ENCODE results near the gene CFAP45. TPM values are rescaled to one million over a fixed set of nuclear protein-coding genes. Genes with fewer than 3 reads are reported as not detected.

CFAP45 gene
- total RNA-seq, 2 experiments from 2014 or later: 0.98 to 1.1 TPM

DNA sequence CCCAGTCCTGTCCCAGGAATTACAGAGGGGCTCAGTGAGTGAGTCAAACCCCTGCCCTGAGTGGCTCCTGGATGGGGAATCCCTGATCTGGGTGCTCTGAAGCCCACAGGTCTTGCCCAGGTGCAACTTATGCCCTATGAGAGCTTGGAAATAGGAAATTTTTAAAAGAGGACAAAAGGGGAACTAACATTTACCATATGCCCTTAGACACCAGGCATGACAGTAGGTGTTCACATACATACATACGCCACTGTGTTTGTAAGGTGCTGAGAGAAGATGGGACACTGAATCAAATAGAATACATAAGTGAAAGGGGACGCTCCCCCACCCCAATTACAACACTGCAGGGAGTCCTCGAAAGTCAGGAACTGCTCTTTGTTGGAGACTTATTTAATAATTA lies 1.4 kb downstream of the CFAP45 start:
- DNase-seq (no peak), ATAC-seq (no peak)
- no peaks in the 10 kb centered on the region for H3K27me3 Mint-ChIP-seq
- intact Hi-C loops (cut with DNase I, micrococcal nuclease): no loop called here
- no peaks in the 10 kb centered on the region for H3K36me3 Mint-ChIP-seq (ENCODE audit: low read depth)
- H3K4me1 Mint-ChIP-seq: no peaks in the 10 kb centered on the region
- H3K4me3 Mint-ChIP-seq: no peak overlapping the region
- ChIA-PET POLR2A (no interaction called here), CTCF (no interaction called here)
- H3K27ac Mint-ChIP-seq: no peak overlapping the region
- no peaks in the 10 kb centered on the region for H3K9me3 Mint-ChIP-seq (ENCODE audit: low read depth)

GRCh38 chr1:159897962-159898361 lies 2.0 kb downstream of the CFAP45 start:
- Mint-ChIP-seq H3K27me3 (no peaks in the 10 kb centered on the region), H3K27ac (no peak overlapping the region), H3K36me3 (ENCODE audit: low read depth) (no peaks in the 10 kb centered on the region), H3K4me1 (no peaks in the 10 kb centered on the region), H3K4me3 (no peak overlapping the region), H3K9me3 (ENCODE audit: low read depth) (no peaks in the 10 kb centered on the region)
- intact Hi-C loops (cut with DNase I, micrococcal nuclease): no loop called here
- ATAC-seq (no peak), DNase-seq (no peak)
- ChIA-PET CTCF (interaction anchor here (0.7 kb wide), 1 partner anchor 189 kb away, joined by 3 read pairs; no protein-coding TSS in a partner anchor), POLR2A (no interaction called here)

- ATAC-seq (no peak), DNase-seq (no peak)
- ChIA-PET POLR2A (no interaction called here), CTCF (interaction anchor here (0.7 to 9.0 kb wide), 3 partner anchors 66 to 111 kb away, joined by 3 to 150 read pairs (median 3); no protein-coding TSS in a partner anchor)
- no peak overlapping the region for H3K27ac Mint-ChIP-seq
- H3K4me1 Mint-ChIP-seq: no peaks in the 10 kb centered on the region
- intact Hi-C loops (cut with DNase I, micrococcal nuclease): no loop called here
- no peaks in the 10 kb centered on the region for H3K9me3 Mint-ChIP-seq (ENCODE audit: low read depth)
- no peaks in the 10 kb centered on the region for H3K36me3 Mint-ChIP-seq (ENCODE audit: low read depth)
- no peaks in the 10 kb centered on the region for H3K27me3 Mint-ChIP-seq
- H3K4me3 Mint-ChIP-seq: no peak overlapping the region
Observed at GRCh38 chr1:159896546-159896930, 3.4 kb downstream of the CFAP45 start.

DNA sequence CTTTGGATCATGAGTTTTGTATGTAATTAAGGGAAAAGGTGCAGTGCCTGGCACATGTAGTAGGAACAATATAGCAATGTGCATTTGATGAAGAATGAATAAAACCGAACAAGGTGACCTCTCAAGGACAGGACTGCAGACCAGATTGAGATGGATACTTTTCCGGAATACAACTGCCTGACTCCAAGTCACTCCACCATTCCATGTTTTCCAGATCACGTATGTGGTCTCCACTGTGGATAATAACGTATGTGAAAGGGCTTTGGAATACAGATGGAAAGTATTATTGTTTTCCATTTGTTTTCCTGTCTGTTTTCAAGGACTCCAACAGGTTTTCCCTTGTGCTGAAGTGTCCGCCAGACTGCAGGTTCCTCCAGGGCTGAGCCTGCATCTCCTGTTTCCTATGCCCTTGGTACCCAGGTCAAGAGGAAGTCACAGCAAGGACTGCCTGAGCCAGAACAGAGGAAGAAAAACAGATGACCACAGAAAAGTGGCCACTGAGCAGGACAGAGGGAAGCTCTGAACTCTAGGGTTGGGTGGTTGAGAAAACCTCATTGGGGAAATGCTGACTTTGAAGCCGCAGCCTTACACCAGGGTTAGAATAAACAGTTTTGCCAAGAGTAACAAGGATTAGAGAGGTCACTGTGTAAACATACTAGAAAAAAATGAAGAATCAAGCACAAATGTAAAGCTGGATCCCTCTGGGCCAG lies 4.0 kb downstream of the CFAP45 start:
- no peak overlapping the region for H3K27ac Mint-ChIP-seq
- H3K36me3 Mint-ChIP-seq (ENCODE audit: low read depth): no peaks in the 10 kb centered on the region
- ATAC-seq (no peak), DNase-seq (no peak)
- H3K9me3 Mint-ChIP-seq (ENCODE audit: low read depth): no peaks in the 10 kb centered on the region
- intact Hi-C loops (cut with DNase I, micrococcal nuclease): no loop called here
- CTCF ChIA-PET: interaction anchor here (0.7 to 9.0 kb wide), 4 partner anchors 65 to 127 kb away, joined by 3 to 150 read pairs (median 3); no protein-coding TSS in a partner anchor
- POLR2A ChIA-PET: no interaction called here
- peaks cover 2% of the 10 kb centered on the region for H3K4me1 Mint-ChIP-seq
- no peak overlapping the region for H3K4me3 Mint-ChIP-seq
- H3K27me3 Mint-ChIP-seq: no peaks in the 10 kb centered on the region

DNA sequence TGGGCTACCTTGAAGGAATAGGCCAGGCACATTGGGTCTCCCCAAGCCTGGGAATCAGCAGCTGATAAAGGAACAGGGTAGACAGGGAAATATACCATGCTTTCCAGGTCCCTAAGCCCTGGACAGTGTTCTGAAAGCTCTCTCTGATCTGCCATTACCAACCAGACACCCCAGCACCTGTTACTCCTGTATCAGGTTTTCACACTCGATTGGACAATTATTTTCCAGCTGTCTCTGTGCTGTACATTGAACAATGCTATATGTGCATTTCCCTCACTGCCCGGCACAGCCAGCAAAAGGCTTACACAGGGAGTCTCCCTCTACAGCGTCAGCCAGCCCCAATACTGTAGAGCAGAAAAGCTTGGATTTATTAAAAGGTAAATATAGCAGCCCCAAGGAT lies 4.7 kb downstream of the CFAP45 start:
- Mint-ChIP-seq H3K9me3 (ENCODE audit: low read depth) (no peaks in the 10 kb centered on the region), H3K36me3 (ENCODE audit: low read depth) (no peaks in the 10 kb centered on the region), H3K4me1 (peaks cover 2% of the 10 kb centered on the region), H3K4me3 (no peak overlapping the region), H3K27ac (no peak overlapping the region), H3K27me3 (no peaks in the 10 kb centered on the region)
- ChIA-PET POLR2A (no interaction called here), CTCF (interaction anchor here (0.6 to 9.0 kb wide), 6 partner anchors 11 to 183 kb away, joined by 3 to 150 read pairs (median 3); no protein-coding TSS in a partner anchor)
- no peak for ATAC-seq
- intact Hi-C loops (cut with DNase I, micrococcal nuclease): no loop called here
- no peak for DNase-seq

- Mint-ChIP-seq H3K27me3 (no peaks in the 10 kb centered on the region), H3K9me3 (ENCODE audit: low read depth) (no peaks in the 10 kb centered on the region), H3K36me3 (ENCODE audit: low read depth) (no peaks in the 10 kb centered on the region), H3K4me3 (no peak overlapping the region), H3K4me1 (peaks cover 4% of the 10 kb centered on the region), H3K27ac (no peak overlapping the region)
- ChIA-PET CTCF (interaction anchor here (0.7 to 9.0 kb wide), 19 partner anchors 10 to 124 kb away, joined by 3 to 150 read pairs (median 5); partner anchors contain the start of genes FCRL6 and TAGLN2), POLR2A (interaction anchor here (0.6 kb wide), 1 partner anchor 40 kb away, joined by 4 read pairs; no protein-coding TSS in a partner anchor)
- peak; percentile 22 for DNase-seq
- intact Hi-C loops (cut with DNase I, micrococcal nuclease): loop anchor here (5.0 kb wide), 2 partner anchors 56 to 111 kb away; partner anchors contain the start of gene DUSP23 (in 1 of the 2)
- no peak for ATAC-seq
Observed at GRCh38 chr1:159892944-159893343, 7.0 kb downstream of the CFAP45 start.

DNA sequence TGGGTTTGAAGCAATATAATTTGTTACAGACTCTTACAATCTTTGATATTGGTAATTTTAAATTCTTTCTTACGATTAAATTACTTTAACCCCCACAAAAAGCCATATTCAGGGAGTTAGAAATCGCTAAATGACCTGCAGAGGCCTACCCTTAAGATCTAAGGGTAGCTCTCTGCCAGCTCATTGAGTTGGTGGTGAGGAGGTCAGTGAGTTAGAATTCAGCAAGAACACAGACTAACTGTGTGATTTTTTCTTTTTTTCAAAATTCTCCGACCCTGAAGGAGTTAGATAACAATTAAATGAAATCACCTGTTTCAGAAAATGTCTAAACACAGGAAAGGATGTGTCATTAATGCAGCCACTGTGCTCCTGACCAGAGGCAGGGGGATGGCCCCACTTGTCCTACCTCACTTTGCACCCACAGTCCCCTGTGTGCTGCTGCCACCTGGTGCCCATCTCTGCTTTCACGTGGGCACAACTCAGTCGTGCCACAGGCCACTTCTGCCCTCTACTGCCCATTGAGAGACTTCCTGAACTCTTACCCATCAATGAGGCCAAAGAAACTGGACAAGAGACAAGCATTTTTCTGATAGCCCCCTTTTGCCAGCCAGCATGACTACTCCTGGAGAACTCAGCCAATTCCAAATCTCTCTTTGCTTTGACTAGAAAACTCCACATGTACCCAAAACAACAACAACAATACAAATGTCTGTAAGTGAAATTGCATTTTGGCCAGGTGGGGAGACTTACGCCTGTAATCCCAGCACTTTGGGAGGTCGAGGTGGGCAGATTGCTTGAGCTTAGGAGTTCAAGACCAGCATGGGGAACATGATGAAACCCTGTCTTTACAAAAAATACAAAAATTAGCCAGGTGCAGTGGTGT lies 8.4 kb downstream of the CFAP45 start:
- DNase-seq: peak; percentile 88
- no peaks in the 10 kb centered on the region for H3K27me3 Mint-ChIP-seq
- H3K4me1 Mint-ChIP-seq: peaks cover 4% of the 10 kb centered on the region
- ChIA-PET POLR2A (no interaction called here), CTCF (interaction anchor here (0.6 to 9.0 kb wide), 36 partner anchors 9 to 143 kb away, joined by 3 to 150 read pairs (median 5); partner anchors contain the start of genes DUSP23, FCRL6 and SLAMF8)
- ATAC-seq: peak; percentile 98
- intact Hi-C loops (cut with DNase I, micrococcal nuclease): loop anchor here (1.0 to 5.0 kb wide), 9 partner anchors 37 to 759 kb away; partner anchors contain the start of gene DUSP23 (in 2 of the 2)
- H3K4me3 Mint-ChIP-seq: no peak overlapping the region
- no peaks in the 10 kb centered on the region for H3K9me3 Mint-ChIP-seq (ENCODE audit: low read depth)
- no peaks in the 10 kb centered on the region for H3K36me3 Mint-ChIP-seq (ENCODE audit: low read depth)
- no peak overlapping the region for H3K27ac Mint-ChIP-seq

GRCh38 chr1:159890390-159890789 lies 9.6 kb downstream of the CFAP45 start:
- intact Hi-C loops (cut with DNase I, micrococcal nuclease): loop anchor here (2.0 to 5.0 kb wide), 4 partner anchors 53 to 758 kb away; partner anchors contain the start of gene DUSP23 (in 1 of the 2)
- ChIA-PET POLR2A (no interaction called here), CTCF (interaction anchor here (0.6 to 9.0 kb wide), 21 partner anchors 10 to 204 kb away, joined by 3 to 150 read pairs (median 5); partner anchors contain the start of genes DUSP23, FCRL6 and SLAMF8)
- no peaks in the 10 kb centered on the region for H3K27me3 Mint-ChIP-seq
- no peak for ATAC-seq
- no peak for DNase-seq
- H3K9me3 Mint-ChIP-seq (ENCODE audit: low read depth): no peaks in the 10 kb centered on the region
- peaks cover 4% of the 10 kb centered on the region for H3K4me1 Mint-ChIP-seq
- no peak overlapping the region for H3K4me3 Mint-ChIP-seq
- H3K36me3 Mint-ChIP-seq (ENCODE audit: low read depth): no peaks in the 10 kb centered on the region
- no peak overlapping the region for H3K27ac Mint-ChIP-seq

DNA sequence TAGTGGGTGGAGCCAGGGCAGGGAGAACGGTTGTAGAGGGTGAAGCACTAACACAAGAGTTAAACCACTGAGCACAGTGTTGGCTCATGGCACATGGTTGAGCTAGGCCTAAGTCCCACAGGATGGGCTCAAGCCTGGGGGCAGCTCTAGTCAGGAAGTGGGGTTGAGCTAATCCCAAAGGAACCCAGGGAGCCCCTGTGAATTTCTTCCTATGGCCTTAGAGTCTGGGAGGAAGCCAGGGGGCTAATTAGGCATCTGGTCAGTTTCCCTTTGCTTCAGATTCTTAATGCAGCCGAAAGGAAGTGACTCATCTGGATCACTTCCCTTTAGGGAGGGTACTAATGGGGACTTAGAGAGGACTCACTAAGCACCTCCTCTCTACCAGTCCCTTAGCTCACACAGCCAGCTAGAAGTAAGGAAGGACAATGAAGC lies 10.1 kb downstream of the CFAP45 start:
- DNase-seq: no peak
- peaks cover 4% of the 10 kb centered on the region for H3K4me1 Mint-ChIP-seq
- intact Hi-C loops (cut with DNase I, micrococcal nuclease): loop anchor here (2.0 to 5.0 kb wide), 4 partner anchors 53 to 757 kb away; partner anchors contain the start of gene DUSP23 (in 1 of the 2)
- H3K27me3 Mint-ChIP-seq: no peaks in the 10 kb centered on the region
- no peaks in the 10 kb centered on the region for H3K36me3 Mint-ChIP-seq (ENCODE audit: low read depth)
- no peak overlapping the region for H3K4me3 Mint-ChIP-seq
- H3K9me3 Mint-ChIP-seq (ENCODE audit: low read depth): no peaks in the 10 kb centered on the region
- CTCF ChIA-PET: interaction anchor here (0.7 to 9.0 kb wide), 18 partner anchors 11 to 676 kb away, joined by 3 to 150 read pairs (median 5); partner anchors contain the start of genes DUSP23, FCRL6 and SLAMF8
- H3K27ac Mint-ChIP-seq: no peak overlapping the region
- peak; percentile 61 for ATAC-seq
- POLR2A ChIA-PET: no interaction called here

- no peak for ATAC-seq
- Mint-ChIP-seq H3K27me3 (no peaks in the 10 kb centered on the region), H3K4me3 (no peak overlapping the region), H3K27ac (no peak overlapping the region), H3K4me1 (peaks cover 4% of the 10 kb centered on the region), H3K9me3 (ENCODE audit: low read depth) (no peaks in the 10 kb centered on the region), H3K36me3 (ENCODE audit: low read depth) (no peaks in the 10 kb centered on the region)
- DNase-seq: no peak
- ChIA-PET POLR2A (no interaction called here), CTCF (interaction anchor here (0.6 to 9.0 kb wide), 13 partner anchors 12 to 1162 kb away, joined by 3 to 150 read pairs (median 6); partner anchors contain the start of genes DUSP23 and FCRL6)
- intact Hi-C loops (cut with DNase I, micrococcal nuclease): no loop called here
Observed at GRCh38 chr1:159889202-159889601, 10.8 kb downstream of the CFAP45 start.

GRCh38 chr1:159884296-159884695 lies 15.7 kb downstream of the CFAP45 start:
- Mint-ChIP-seq H3K4me1 (no peaks in the 10 kb centered on the region), H3K9me3 (ENCODE audit: low read depth) (no peaks in the 10 kb centered on the region), H3K36me3 (ENCODE audit: low read depth) (no peaks in the 10 kb centered on the region), H3K27ac (no peak overlapping the region), H3K27me3 (no peaks in the 10 kb centered on the region), H3K4me3 (no peak overlapping the region)
- ChIA-PET CTCF (interaction anchor here (0.8 to 4.1 kb wide), 3 partner anchors 11 to 86 kb away, joined by 3 to 16 read pairs (median 3); no protein-coding TSS in a partner anchor), POLR2A (no interaction called here)
- no peak for ATAC-seq
- no peak for DNase-seq
- intact Hi-C loops (cut with DNase I, micrococcal nuclease): no loop called here

All from activated CD4-positive, alpha-beta T cell treated with anti-CD3 and anti-CD28 coated beads for 36 hours (primary cell).